ENCODE data around the gene CNTN5. TPM values are rescaled to one million over a fixed set of nuclear protein-coding genes. Genes with fewer than 3 reads are reported as not detected.

CNTN5 gene
- total RNA-seq, 1 experiment from 2014 or later = 0.17 TPM

DNA sequence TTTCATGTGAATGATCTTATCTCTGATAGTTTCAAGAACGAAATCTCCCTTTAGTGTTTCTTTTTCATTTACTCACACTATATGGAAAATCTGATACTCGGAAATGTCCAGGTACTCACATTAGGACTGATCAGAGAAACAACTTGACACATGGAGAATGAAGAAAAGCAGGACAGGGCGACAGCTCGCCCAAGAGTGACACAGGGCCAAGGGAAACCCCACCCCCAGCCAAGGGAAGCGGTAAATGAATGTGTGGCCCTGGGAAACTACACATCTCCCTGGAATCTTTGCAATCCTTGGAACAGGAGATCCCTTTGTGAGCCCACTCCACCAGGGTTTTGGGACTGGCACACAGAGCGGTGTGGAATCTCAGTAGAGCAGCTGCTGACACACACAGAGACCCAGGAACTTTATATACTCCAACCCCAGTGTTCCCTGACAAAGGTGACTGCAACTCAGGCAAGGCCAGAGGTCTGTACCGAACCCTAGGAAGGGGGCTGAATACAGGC is 1362.7 kb downstream of the CNTN5 start:
- no peaks in the 10 kb centered on the region for H3K36me3 ChIP-seq (replicated peaks; ENCODE audit: control insufficient read depth, insufficient read depth, low read length)
- no peak overlapping the region for H3K4me3 ChIP-seq (ENCODE audit: insufficient read depth, low read depth, low read length)
- H3K27me3 ChIP-seq (ENCODE audit: control insufficient read depth, insufficient read depth, low read length) = no peaks in the 10 kb centered on the region
- no peak for DNase-seq

DNA sequence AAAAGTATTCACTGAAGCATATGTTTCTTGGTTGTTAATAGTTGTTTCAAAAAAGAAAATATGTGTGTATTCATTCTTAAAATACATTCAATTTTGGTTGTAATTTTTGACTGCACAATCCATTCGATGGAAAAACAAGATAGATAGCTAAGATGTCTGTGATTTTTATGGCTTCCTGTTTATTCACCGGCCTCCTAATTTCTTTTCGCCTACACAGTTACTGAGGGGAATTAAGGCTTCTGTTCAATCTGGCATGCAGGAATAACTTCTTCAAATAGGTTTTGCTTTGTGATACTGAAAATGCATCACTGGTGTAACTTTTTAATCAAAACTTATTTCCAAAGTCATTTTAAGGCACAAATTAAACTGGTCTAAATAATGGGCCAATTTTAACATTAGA is 1375.5 kb downstream of the CNTN5 start:
- H3K36me3 ChIP-seq (replicated peaks; ENCODE audit: control insufficient read depth, insufficient read depth, low read length) = no peaks in the 10 kb centered on the region
- DNase-seq = no peak
- no peak overlapping the region for H3K4me3 ChIP-seq (ENCODE audit: insufficient read depth, low read depth, low read length)
- H3K27me3 ChIP-seq (ENCODE audit: control insufficient read depth, insufficient read depth, low read length) = peaks cover 2% of the 10 kb centered on the region; the same call in 1 of the 2 replicates

DNA sequence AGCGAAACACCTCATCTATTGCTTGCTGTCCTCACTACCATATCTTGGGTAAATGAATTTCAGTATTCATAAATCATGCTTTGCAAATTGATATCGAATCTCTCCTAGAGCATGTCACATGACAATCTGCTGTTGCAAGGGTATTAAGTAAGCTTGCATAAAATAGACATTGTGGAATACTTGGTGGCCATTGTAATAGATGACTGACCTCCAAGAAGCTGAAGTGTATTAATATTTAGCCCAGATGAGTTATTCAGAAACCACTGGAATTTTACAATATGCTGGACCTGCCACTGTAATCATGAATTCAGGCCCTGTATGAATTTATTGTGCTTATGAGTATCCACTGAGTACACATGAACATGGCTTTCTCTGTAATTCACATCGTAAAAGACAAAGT is 1376.7 kb downstream of the CNTN5 start:
- Histone ChIP-seq H3K27me3 (ENCODE audit: control insufficient read depth, insufficient read depth, low read length) (peaks cover 2% of the 10 kb centered on the region; the same call in 1 of the 2 replicates), H3K36me3 (replicated peaks; ENCODE audit: control insufficient read depth, insufficient read depth, low read length) (no peaks in the 10 kb centered on the region), H3K4me3 (ENCODE audit: insufficient read depth, low read depth, low read length) (no peak overlapping the region)
- DNase-seq = no peak

DNA sequence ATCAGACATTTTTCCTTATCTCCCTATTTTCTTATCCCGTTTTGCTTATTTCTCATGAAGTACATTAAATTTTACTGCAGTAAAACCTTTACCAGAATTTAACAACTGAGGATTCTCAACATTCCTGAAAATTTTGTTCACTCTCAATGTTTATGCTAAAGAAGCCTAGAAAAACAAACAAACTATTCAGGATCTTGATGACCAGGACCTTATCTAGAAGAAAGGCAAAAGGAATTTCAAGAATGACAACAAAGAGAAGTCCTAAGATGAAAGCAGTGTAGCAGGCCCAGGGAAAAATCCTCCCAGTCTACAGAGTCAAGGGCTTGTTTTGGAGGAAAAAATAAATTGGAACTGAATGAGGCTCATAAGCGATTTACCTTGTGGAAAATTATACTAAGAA is 1383.1 kb downstream of the CNTN5 start:
- H3K36me3 ChIP-seq (replicated peaks; ENCODE audit: control insufficient read depth, insufficient read depth, low read length) = no peaks in the 10 kb centered on the region
- peak; percentile 20 for DNase-seq
- no peaks in the 10 kb centered on the region for H3K27me3 ChIP-seq (ENCODE audit: control insufficient read depth, insufficient read depth, low read length)
- H3K4me3 ChIP-seq (ENCODE audit: insufficient read depth, low read depth, low read length) = no peak overlapping the region

DNA sequence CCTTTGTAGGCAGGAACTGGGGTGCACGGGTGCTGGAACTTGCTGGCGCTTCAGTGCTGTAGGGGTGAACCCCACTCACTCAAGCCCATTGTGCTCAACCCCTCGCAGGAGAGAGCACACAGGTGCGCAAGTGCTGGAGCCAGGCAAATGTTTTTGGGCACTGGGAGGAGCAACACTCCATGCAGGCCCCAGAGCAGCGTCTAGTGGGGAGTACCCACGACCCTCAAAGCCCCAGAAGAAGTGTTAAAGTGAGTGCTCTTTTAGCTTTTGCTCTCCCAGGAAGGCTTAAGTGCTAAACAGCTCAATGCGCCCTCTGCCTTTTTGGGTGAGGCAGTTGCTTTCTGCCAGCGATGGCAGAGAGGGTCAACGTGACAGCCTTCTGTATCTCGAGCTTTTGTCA is 1384.2 kb downstream of the CNTN5 start:
- DNase-seq = peak; percentile 10
- H3K27me3 ChIP-seq (ENCODE audit: control insufficient read depth, insufficient read depth, low read length) = no peaks in the 10 kb centered on the region
- H3K36me3 ChIP-seq (replicated peaks; ENCODE audit: control insufficient read depth, insufficient read depth, low read length) = no peaks in the 10 kb centered on the region
- H3K4me3 ChIP-seq (ENCODE audit: insufficient read depth, low read depth, low read length) = no peak overlapping the region
